ENCODE results near the gene ARL10.

ARL10 gene

GRCh38 chr5:176362233-176362490 is 3.1 kb upstream of the ARL10 start:
- DNase-seq, result no peak

- DNase-seq, result no peak
These were observed 429 bp upstream of the ARL10 start for GRCh38 chr5:176364765-176365350.

DNA sequence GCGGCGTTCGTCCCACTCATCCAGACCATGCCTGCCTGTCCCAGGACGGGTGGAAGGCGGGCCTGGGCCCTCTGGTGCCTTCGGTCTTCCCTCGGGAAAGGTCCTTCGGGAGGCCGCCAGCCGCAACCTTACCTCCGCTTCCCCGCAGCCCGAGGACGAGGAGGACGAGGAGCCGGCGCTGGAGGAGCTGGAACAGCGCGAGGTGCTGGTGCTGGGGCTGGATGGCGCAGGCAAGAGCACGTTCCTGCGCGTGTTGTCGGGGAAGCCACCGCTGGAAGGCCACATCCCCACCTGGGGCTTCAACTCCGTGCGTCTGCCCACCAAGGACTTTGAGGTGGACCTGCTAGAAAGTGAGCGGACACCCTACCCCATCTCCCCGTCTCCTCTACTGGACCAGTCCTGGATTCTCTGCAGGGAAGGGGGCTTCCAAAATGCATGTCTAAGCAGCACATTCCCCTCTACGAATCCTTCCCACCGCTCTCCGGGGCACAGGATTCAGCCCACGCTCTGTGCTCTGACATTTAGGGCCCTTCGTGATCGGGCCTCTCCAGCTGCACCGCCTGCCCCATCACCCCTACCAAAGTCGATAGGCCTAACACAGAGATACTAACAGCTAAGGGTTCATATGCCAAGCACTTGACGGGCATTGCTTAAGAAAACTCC is 1.1 kb downstream of the ARL10 start:
- no peak for DNase-seq

DNA sequence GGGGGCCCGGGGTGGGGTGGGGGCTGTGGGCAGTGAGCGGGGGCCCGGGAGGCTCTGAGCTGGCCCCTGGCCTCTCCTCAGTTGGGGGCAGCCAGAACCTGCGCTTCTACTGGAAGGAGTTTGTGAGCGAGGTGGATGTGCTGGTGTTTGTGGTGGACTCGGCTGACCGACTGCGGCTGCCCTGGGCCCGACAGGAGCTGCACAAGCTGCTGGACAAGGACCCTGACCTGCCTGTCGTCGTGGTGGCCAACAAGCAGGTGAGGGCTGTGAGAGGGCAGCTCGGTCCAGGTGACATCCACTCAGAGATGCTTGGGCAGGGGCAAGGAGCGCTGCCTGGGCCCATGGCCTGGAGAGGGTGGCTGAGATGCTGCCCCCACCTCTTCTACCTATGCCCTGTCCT is 3.4 kb downstream of the ARL10 start:
- DNase-seq, result no peak

DNA sequence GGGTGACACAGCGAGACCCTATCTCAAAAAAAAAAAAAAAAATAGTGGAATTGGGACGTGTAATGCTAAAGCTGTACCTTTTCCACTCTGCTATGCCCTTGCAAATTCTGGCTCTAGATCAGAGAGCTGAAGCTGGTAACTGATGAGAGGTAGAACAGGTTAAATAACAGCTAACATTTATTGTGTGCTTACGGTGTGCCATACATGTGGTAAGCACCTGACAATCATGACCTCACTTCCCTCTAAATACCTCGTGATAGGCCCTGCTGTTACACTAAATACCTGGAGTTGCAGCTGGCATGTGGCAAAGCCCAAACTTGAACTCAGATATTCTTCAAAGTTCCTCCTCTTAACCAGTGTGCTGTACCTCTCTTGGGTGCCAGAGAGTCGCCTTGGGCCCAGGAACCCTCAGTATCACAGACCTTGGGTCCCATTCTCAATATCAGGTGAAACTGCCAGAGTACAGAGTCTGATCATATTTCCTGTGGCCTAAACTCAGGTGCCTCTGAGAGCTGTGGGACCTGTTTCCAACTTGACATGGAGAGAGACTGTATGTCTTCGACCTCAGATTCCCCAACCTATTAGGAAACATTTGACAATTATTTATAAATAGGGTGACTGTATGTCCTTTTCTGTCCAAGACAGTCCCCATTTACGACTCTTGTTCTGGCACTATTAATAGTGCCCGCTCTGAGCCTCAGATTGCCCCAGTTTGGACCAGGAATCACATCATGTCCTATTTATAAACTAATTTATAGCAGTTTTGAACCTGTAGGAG is 4.8 kb downstream of the ARL10 start:
- no peak for DNase-seq

- DNase-seq, result no peak
These were observed 6.6 kb downstream of the ARL10 start for GRCh38 chr5:176371621-176372539.

DNA sequence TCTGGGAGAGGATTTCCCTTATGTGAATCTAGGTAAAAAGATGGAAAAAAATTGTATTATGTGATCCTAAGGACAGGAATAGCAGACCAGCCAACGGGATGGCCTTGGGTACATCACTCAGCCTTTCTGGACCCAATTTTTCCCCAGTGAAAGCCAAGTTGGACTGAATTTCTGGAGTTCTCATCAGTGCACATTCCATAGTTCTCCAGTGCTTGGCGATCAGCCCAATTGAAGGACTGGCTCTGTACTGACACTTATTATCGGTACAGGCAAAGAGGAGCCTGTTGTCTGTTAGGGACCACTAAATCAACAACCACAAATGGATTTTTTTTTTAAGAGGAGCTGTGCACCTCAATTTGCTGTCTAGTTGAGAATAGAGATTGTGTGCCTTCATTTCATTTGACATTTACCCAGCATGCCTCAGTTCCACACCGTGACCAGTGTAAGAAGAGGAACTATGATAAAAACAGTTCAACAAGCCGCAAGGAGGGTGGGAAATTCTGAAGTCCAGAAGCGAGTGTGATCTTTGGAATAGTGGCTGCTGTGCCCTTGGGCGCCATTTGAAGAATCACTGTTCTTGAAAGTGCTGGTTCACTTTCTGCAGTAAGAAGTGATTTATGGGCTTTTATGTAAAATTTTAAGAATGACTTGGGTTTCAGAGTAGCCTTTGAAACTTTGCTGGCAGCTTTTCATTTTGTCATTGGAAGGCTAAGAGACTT is 8.0 kb downstream of the ARL10 start:
- DNase-seq, result no peak

DNA sequence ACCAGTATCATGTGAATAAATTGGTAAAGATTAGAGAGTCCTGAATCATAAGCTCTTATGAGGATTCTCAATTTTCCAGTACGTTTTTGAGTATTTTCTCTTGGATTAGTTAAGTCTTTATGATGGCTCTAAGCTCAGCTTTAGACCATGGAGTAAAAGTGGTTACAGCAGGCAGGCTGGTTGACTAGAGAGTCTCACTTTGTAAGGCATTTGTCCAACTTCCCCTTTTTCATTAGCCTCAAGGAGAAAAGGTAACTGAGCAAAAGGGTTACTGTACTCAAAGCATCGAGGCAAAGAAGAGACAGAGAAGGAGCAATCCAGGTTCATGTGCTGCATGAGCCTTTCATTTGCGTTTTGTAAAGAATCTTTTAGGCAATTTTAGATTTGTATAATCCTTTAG is 14.6 kb downstream of the ARL10 start:
- no peak for DNase-seq

- no peak for DNase-seq
These were observed 16.1 kb downstream of the ARL10 start for GRCh38 chr5:176381423-176381822.

GRCh38 chr5:176381979-176382378 is 16.7 kb downstream of the ARL10 start:
- DNase-seq, result no peak

DNA sequence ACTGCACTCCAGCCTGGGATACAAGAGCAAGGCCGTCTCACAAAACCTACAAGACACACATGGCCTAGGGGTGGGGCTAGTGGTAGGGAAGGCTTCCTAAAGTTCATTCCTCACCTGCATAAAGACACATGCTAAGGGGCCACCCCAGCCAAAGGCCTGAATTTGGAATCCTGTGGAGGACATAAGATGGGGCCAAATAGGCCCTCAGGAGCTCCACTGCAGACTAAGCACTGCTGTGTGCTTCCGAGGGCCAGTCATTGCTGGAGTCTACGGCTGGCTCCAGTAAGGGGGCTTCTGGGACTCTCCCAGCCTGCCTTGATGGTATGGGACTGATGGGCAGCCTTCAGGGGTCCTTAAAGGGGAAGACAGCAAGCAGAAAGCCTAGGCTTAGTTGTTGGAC is 17.4 kb downstream of the ARL10 start:
- no peak for DNase-seq

DNA sequence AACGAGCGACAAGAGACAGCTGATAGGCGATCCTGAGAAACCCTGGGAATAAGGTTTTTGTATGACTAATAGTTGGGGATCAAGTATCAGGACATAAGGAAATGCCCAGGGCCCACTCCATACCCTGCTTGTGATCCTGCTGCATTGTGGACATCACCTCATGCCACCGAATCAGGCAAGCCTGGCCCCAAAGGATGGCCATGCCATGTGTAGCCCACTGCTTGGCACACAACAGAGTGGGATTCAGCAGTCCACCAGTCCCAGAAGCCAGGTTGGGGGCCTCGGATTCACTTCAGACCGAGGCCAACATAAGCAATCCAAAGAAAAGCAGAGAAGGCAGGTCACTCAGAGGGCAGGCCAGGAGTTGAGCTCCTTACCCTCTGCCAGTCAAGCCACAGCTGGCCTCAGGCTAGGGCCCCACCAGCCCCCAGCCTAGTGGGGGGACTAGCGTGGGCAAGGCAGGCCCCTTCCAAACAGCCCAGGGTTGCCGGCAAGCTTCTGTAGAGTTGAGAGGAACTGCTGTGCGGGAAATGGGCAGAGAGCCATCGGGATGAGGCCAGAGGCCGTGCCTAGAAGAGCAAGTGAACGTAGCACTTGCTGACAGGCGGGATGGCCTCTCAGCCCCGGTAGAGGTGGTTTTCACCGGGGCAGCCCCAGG is 18.1 kb downstream of the ARL10 start:
- DNase-seq, result no peak

GRCh38 chr5:176383961-176384360 is 18.7 kb downstream of the ARL10 start:
- no peak for DNase-seq

GRCh38 chr5:176384366-176384930 is 19.2 kb downstream of the ARL10 start:
- DNase-seq, result no peak

GRCh38 chr5:176384991-176385390 is 19.7 kb downstream of the ARL10 start:
- no peak for DNase-seq

DNA sequence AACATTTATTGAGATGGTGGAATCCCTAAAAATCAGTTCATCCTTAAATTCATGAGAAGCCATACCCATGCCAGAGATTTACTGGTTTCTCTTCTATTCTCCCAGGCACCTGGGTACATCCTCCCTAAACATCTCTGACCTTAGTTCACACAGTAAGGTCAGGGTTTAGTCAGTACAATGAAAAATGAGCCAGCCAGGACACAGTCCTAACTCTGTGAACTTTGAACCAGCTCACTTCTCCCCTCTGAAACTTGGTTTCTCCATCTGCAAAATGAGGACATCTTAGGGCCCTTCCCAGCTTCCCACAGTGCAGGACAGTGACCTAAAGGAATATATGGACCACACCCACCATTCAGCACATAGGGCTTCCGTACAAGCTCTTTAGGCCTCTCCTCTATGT is 21.2 kb downstream of the ARL10 start:
- no peak for DNase-seq

GRCh38 chr5:176387384-176387925 is 22.2 kb downstream of the ARL10 start:
- peak; percentile 11 for DNase-seq

DNA sequence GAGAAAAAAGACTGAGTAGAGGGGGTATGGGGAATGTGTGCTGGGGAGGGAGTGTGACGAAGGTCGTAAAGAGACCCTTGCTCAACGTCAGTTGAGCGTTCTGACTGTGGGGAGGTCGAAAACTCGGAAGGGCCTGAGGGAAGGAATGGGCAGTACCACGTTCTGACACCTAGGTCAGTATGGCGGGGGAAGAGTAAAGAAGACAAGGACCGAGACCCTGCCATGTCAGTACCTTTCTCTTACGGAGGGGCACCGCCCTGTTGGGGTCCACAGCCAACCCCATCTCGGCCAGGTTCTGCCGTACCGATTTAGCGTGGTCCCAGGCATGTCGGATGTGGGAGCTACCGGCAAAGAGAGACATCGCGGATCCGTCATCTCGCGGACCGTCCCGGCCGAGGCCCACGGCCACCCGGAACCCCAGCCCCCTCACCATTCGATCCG is 22.7 kb downstream of the ARL10 start:
- peak; percentile 33 for DNase-seq

- DNase-seq, result peak; percentile 98
These were observed 23.3 kb downstream of the ARL10 start, which contains the start of the genes HIGD2A and NOP16 for GRCh38 chr5:176388444-176389134. HIGD2A (plus strand) TSS chr5:176388751; CDS start chr5:176388820, 69 bp downstream. NOP16 (minus strand) TSS chr5:176388598; CDS start chr5:176388539, 59 bp downstream.

Data from activated CD4-positive, alpha-beta T cell treated with anti-CD3 and anti-CD28 coated beads, Interleukin-10, Interleukin-2, amounts not matched to agents 100 ng/mL and 50 ng/mL, durations not matched to agents 16 hours and 8 hours (primary cell).